HL-60 (cell line): ENCODE measurements around the gene ANGPTL2.

Source experiments
- POLR2AphosphoS5 ChIP-seq: IDR thresholded peaks from 2 replicates; pipeline ENCODE4 v1.6.1; 2012; ENCODE audit warnings: low read depth
- TF ChIP-seq, protein P1 (sequence below): IDR thresholded peaks from 2 replicates; pipeline ENCODE4 v1.6.1; 2012; ENCODE audit warnings: low read depth; ENCODE audit not compliant: insufficient replicate concordance
- TF ChIP-seq, protein P2 (sequence below): IDR thresholded peaks from one replicate; pipeline ENCODE4 v1.5.1; 2011; ENCODE audit warnings: low read length, control low read depth, inconsistent platforms; ENCODE audit not compliant: insufficient read depth

DNA sequence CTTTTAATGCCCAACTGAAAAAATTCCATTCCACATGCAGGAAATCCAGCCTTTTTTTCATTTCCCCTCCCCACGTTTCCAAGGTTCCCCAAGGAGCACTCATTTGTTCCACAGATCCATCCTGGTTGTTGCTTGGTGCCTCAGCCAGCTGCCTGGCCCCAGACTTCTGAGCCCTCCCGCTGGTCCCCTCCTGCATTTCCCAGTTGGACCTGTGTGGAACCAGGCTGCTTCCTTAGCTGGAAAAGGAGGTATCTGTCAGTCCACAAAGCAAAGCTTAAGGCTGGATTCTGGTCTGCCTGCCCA lies 44.8 kb downstream of the ANGPTL2 start:
- TF ChIP-seq, protein P1, sequence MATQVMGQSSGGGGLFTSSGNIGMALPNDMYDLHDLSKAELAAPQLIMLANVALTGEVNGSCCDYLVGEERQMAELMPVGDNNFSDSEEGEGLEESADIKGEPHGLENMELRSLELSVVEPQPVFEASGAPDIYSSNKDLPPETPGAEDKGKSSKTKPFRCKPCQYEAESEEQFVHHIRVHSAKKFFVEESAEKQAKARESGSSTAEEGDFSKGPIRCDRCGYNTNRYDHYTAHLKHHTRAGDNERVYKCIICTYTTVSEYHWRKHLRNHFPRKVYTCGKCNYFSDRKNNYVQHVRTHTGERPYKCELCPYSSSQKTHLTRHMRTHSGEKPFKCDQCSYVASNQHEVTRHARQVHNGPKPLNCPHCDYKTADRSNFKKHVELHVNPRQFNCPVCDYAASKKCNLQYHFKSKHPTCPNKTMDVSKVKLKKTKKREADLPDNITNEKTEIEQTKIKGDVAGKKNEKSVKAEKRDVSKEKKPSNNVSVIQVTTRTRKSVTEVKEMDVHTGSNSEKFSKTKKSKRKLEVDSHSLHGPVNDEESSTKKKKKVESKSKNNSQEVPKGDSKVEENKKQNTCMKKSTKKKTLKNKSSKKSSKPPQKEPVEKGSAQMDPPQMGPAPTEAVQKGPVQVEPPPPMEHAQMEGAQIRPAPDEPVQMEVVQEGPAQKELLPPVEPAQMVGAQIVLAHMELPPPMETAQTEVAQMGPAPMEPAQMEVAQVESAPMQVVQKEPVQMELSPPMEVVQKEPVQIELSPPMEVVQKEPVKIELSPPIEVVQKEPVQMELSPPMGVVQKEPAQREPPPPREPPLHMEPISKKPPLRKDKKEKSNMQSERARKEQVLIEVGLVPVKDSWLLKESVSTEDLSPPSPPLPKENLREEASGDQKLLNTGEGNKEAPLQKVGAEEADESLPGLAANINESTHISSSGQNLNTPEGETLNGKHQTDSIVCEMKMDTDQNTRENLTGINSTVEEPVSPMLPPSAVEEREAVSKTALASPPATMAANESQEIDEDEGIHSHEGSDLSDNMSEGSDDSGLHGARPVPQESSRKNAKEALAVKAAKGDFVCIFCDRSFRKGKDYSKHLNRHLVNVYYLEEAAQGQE: no peak
- TF ChIP-seq POLR2AphosphoS5: no peak
- TF ChIP-seq, protein P2, sequence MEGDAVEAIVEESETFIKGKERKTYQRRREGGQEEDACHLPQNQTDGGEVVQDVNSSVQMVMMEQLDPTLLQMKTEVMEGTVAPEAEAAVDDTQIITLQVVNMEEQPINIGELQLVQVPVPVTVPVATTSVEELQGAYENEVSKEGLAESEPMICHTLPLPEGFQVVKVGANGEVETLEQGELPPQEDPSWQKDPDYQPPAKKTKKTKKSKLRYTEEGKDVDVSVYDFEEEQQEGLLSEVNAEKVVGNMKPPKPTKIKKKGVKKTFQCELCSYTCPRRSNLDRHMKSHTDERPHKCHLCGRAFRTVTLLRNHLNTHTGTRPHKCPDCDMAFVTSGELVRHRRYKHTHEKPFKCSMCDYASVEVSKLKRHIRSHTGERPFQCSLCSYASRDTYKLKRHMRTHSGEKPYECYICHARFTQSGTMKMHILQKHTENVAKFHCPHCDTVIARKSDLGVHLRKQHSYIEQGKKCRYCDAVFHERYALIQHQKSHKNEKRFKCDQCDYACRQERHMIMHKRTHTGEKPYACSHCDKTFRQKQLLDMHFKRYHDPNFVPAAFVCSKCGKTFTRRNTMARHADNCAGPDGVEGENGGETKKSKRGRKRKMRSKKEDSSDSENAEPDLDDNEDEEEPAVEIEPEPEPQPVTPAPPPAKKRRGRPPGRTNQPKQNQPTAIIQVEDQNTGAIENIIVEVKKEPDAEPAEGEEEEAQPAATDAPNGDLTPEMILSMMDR: no peak
